NCI-H460 (cell line): ENCODE data around the gene NKX1-2. TPM values are rescaled to one million over a fixed set of nuclear protein-coding genes. Genes with fewer than 3 reads are reported as not detected.

ENCODE experiments used
- DNase-seq: peaks from one replicate; pipeline ENCODE4 v3.0.0-alpha.2; 2016; ENCODE audit warnings: low read depth; ENCODE audit errors: extremely low read depth
- polyA plus RNA-seq: library from polyadenylated mRNA; depleted of rRNA; stranded (reverse); fragments of >200 nt; gene quantifications from 2 replicates; pipeline ENCODE4 v1.2.3, GENCODE V29; 2014; cell fraction: nucleus; rRNA removed
- total RNA-seq: library from RNA; depleted of rRNA; stranded (reverse); fragments of >200 nt; shearing (Covaris generic); gene quantifications from 2 replicates; pipeline ENCODE4 v1.2.3, GENCODE V29; 2014; rRNA removed

The NKX1-2 gene
- total RNA-seq: 0.02 TPM in 1 of 2 replicates, not detected in the other
- not detected in 2 replicates for polyA plus RNA-seq

- DNase-seq: no peak
These were observed at the start of gene NKX1-2 for GRCh38 chr10:124450012-124450782. Gene NKX1-2 (minus strand): TSS chr10:124450035. CDS start chr10:124449943, 92 bp downstream.

- DNase-seq: no peak
These were observed 48.2 kb upstream of the NKX1-2 start for GRCh38 chr10:124498056-124498455.

- DNase-seq: no peak
These were observed 47.5 kb upstream of the NKX1-2 start for GRCh38 chr10:124497196-124497881.

GRCh38 chr10:124496620-124497019 is 46.8 kb upstream of the NKX1-2 start:
- DNase-seq: no peak

GRCh38 chr10:124496150-124496549 is 46.3 kb upstream of the NKX1-2 start:
- no peak for DNase-seq

GRCh38 chr10:124495725-124496124 is 45.9 kb upstream of the NKX1-2 start:
- DNase-seq: no peak

- DNase-seq: no peak
These were observed 45.3 kb upstream of the NKX1-2 start for GRCh38 chr10:124495162-124495561.

- DNase-seq: no peak
These were observed 44.4 kb upstream of the NKX1-2 start for GRCh38 chr10:124494046-124494807.

- no peak for DNase-seq
These were observed 43.5 kb upstream of the NKX1-2 start for GRCh38 chr10:124493214-124493882.

- DNase-seq: no peak
These were observed 42.4 kb upstream of the NKX1-2 start for GRCh38 chr10:124492266-124492665.

- no peak for DNase-seq
These were observed 41.3 kb upstream of the NKX1-2 start for GRCh38 chr10:124491105-124491504.

GRCh38 chr10:124486635-124487034 is 36.8 kb upstream of the NKX1-2 start:
- DNase-seq: no peak

- DNase-seq: no peak
These were observed 34.8 kb upstream of the NKX1-2 start for GRCh38 chr10:124484661-124485060.

GRCh38 chr10:124484031-124484430 is 34.2 kb upstream of the NKX1-2 start:
- DNase-seq: no peak

- no peak for DNase-seq
These were observed 33.0 kb upstream of the NKX1-2 start for GRCh38 chr10:124482876-124483275.

GRCh38 chr10:124482236-124482800 is 32.5 kb upstream of the NKX1-2 start:
- DNase-seq: no peak

GRCh38 chr10:124481717-124482116 is 31.9 kb upstream of the NKX1-2 start:
- DNase-seq: no peak

GRCh38 chr10:124480860-124481259 is 31.0 kb upstream of the NKX1-2 start:
- no peak for DNase-seq

- DNase-seq: no peak
These were observed 28.7 kb upstream of the NKX1-2 start for GRCh38 chr10:124478515-124478914.

GRCh38 chr10:124477614-124478363 is 28.0 kb upstream of the NKX1-2 start:
- no peak for DNase-seq
